GM12878 (cell line): ENCODE results near the gene CEP68. TPM values are rescaled to one million over a fixed set of nuclear protein-coding genes. Genes with fewer than 3 reads are reported as not detected.

ENCODE experiments used
- ATAC-seq: fragments of 200-7000 bp; cut with Tn5 transposase; 3 replicates; pipeline ENCODE4 v1.9.1; 2020; ENCODE audit warnings: mild to moderate bottlenecking, moderate library complexity
- BruUV-seq: library from RNA; stranded (reverse); fragments of 400-500 nt; replicated peaks from 2 replicates; lab custom pipeline; 2021; lab: Mats Ljungman, UMichigan
- CTCF ChIA-PET: fragments of 300-600 bp; sonication (Branson Sonifier 250); formaldehyde crosslinking; extraction: SDS; loops from one replicate; lab custom pipeline; 2021; ENCODE audit warnings: inconsistent platforms; lab: Yijun Ruan, JAX
- POLR2A ChIA-PET: fragments of 350-600 bp; formaldehyde crosslinking; extraction: SDS; loops from one replicate; lab custom pipeline; 2021; ENCODE audit warnings: inconsistent platforms; lab: Charles Lee
- RAD21 ChIA-PET: fragments of 300-600 bp; sonication (Branson Sonifier 250); formaldehyde crosslinking; loops from one replicate; lab custom pipeline; 2023; ENCODE audit warnings: antibody characterized with exemption; ENCODE audit not compliant: unreplicated experiment; lab: Charles Lee
- SMC1A ChIA-PET: fragments of 300-600 bp; sonication (Branson Sonifier 250); formaldehyde crosslinking; loops from one replicate; lab custom pipeline; 2023; ENCODE audit not compliant: unreplicated experiment, uncharacterized antibody; lab: Charles Lee
- DNase-seq: peaks from one replicate; pipeline ENCODE4 v3.0.0-alpha.2; 2011; ENCODE audit warnings: low read depth, low spot score
- FAIRE-seq: peaks from 3 replicates; lab custom pipeline; 2011; peaks lifted over from hg19 to GRCh38; lab: Jason Lieb, UNC
- H2AFZ ChIP-seq: 2 replicates; pipeline ENCODE4 v1.6.0; 2011; ENCODE audit warnings: low read depth, low read length, control low read depth; ENCODE audit not compliant: control insufficient read depth
- H3K27ac ChIP-seq: 2 replicates; pipeline ENCODE4 v1.5.1; 2011; ENCODE audit warnings: control low read depth; ENCODE audit not compliant: control insufficient read depth, insufficient read depth
- H3K27me3 ChIP-seq, 2 experiments: replicated peaks in 1 of 2; 2 replicates each; pipeline versions ENCODE4 v1.6.0 to v1.6.1; 2011; ENCODE audit warnings: low read length in 1 of 2; ENCODE audit not compliant: control insufficient read depth in 2 of 2, insufficient read depth in 2 of 2
- H3K36me3 ChIP-seq, 2 experiments: 2 replicates each; pipeline ENCODE4 v1.5.1; 2011; ENCODE audit warnings: low read length in 1 of 2; ENCODE audit not compliant: control insufficient read depth in 2 of 2, insufficient read depth in 2 of 2
- H3K4me1 ChIP-seq: 2 replicates; pipeline ENCODE4 v1.6.1; 2011; ENCODE audit warnings: mild to moderate bottlenecking, low read length, moderate library complexity, mixed read lengths; ENCODE audit not compliant: control insufficient read depth, insufficient read depth
- H3K4me2 ChIP-seq: 2 replicates; pipeline ENCODE4 v1.6.0; 2011; ENCODE audit warnings: control low read depth; ENCODE audit not compliant: control insufficient read depth, insufficient read depth
- H3K4me3 ChIP-seq: fragments of 200-600 bp; sonication (generic); 2 replicates; pipeline ENCODE4 v1.5.1; 2016
- H3K79me2 ChIP-seq: 2 replicates; pipeline ENCODE4 v1.6.0; 2011; ENCODE audit warnings: low read length; ENCODE audit not compliant: control insufficient read depth, insufficient read depth
- H3K9ac ChIP-seq: 2 replicates; pipeline ENCODE4 v1.8.0; 2011; ENCODE audit warnings: low read length, control low read depth, mixed read lengths; ENCODE audit not compliant: control insufficient read depth, insufficient read depth
- H3K9me3 ChIP-seq: replicated peaks from 3 replicates; pipeline ENCODE4 v1.5.1; 2011; ENCODE audit warnings: mild to moderate bottlenecking, low read length; ENCODE audit not compliant: control insufficient read depth, insufficient read depth
- H4K20me1 ChIP-seq: 2 replicates; pipeline ENCODE4 v1.6.0; 2011; ENCODE audit not compliant: control insufficient read depth, insufficient read depth
- BHLHE40 ChIP-seq, 2 experiments: fragments of 450-650 bp in 1 of 2; IDR thresholded peaks; 2 replicates each; pipeline ENCODE4 v1.6.1; 2011 to 2017; ENCODE audit warnings: low read depth in 2 of 2, borderline replicate concordance in 1 of 2, improper control_type of control experiment in 1 of 2, low read length in 1 of 2, mild to moderate bottlenecking in 1 of 2
- BMI1 ChIP-seq: fragments of 450-650 bp; IDR thresholded peaks from 2 replicates; pipeline ENCODE4 v1.6.1; 2016; ENCODE audit warnings: mild to moderate bottlenecking, moderate library complexity, borderline replicate concordance
- JUNB ChIP-seq: IDR thresholded peaks from 2 replicates; pipeline ENCODE4 v1.6.1; 2016; ENCODE audit warnings: antibody characterized with exemption, mild to moderate bottlenecking
- NBN ChIP-seq: fragments of 450-650 bp; IDR thresholded peaks from 2 replicates; pipeline ENCODE4 v1.6.1; 2016
- WRNIP1 ChIP-seq: IDR thresholded peaks from 2 replicates; pipeline ENCODE4 v1.6.1; 2011; ENCODE audit warnings: low read depth, low read length, improper control_type of control experiment, borderline replicate concordance
- WGBS: methylation state at CpG from one replicate; pipeline ENCODE4 v1.1.6; 2016; ENCODE audit warnings: low lambda C conversion rate; ENCODE audit not compliant: insufficient replicate concordance, insufficient coverage; ENCODE audit errors: missing lambda C conversion rate; 5-methylcytosine and 5-hydroxymethylcytosine counted together
- in situ Hi-C: fragments of 300-500 bp; cut with MboI; formaldehyde crosslinking; loops from 9 replicates; pipeline ENCODE4 v1.14.3; 2018; ENCODE audit warnings: mixed read lengths
- intact Hi-C: fragments of 100-400 bp; cut with micrococcal nuclease; formaldehyde crosslinking; loops from one replicate; pipeline ENCODE4 v1.14.2; 2022; ENCODE audit not compliant: unreplicated experiment
- polyA plus RNA-seq, 11 experiments: library from polyadenylated mRNA; depleted of rRNA in 4 of 11; unstranded in 6 of 11; stranded (reverse) in 5 of 11; fragments of >200 nt; fragmentation: Nextera tagmentation in 4 of 11; fragmentation: Illumina TruSeq in 1 of 11; extraction: Ambion mirVana in 4 of 11; extraction: Trizol in 1 of 11; gene quantifications; 1 replicate in 1 of 11; 2 replicates in 10 of 11; pipeline versions ENCODE4 v1.2.1 to v1.2.3, GENCODE V29; 2011 to 2016; ENCODE audit warnings: inconsistent platforms in 2 of 11, missing spikeins in 2 of 11, low read depth in 1 of 11
- total RNA-seq, 4 experiments: library from RNA; depleted of rRNA in 3 of 4; stranded (reverse); fragments of >200 nt in 3 of 4; fragmentation: Illumina TruSeq in 1 of 4; extraction: Trizol in 1 of 4; gene quantifications; 2 replicates each; pipeline versions ENCODE4 v1.2.1 to v1.2.3, GENCODE V29; 2013 to 2021
- TF ChIP-seq, protein P1 (sequence below): fragments of 450-650 bp; IDR thresholded peaks from 2 replicates; pipeline ENCODE4 v1.6.1; 2017; ENCODE audit warnings: mild to moderate bottlenecking, moderate library complexity

CEP68 gene
- total and polyA plus RNA-seq, 10 of the 15 experiments (the other 5 are each of a cell fraction or from before 2014, with no cell fraction given) = 1.1 to 11.1 (median 7.4) TPM

DNA sequence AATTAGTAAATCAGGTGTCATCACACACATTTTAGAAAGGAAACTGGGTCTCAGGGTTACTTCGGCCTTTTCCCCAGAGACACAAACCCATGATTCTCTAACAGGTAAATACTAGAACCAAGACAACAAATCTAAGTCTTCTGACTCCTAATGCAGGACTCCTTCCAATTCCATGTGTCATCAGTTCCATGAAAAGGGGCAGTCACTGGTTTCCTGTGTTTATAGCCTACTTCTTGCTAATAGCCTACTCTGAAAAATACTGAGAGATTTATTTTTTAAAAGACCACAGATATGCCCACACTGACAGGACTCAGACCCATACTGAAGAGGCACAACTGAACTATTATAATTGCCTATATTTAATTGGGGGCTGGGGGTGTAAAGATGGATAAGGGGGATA is 40.7 kb downstream of the CEP68 start:
- H3K27me3 ChIP-seq = no peaks in the 10 kb centered on the region
- H3K36me3 ChIP-seq = peaks cover 6 to 45% of the 10 kb centered on the region in 2 experiments
- H3K4me3 ChIP-seq = no peak overlapping the region
- FAIRE-seq = no peak
- H4K20me1 ChIP-seq = no peaks in the 10 kb centered on the region
- H2AFZ ChIP-seq = no peak overlapping the region
- H3K9ac ChIP-seq = no peak overlapping the region
- DNase-seq = no peak
- 100% methylated on average over 1 of the region's 1 CpG for WGBS
- peaks cover 14% of the 10 kb centered on the region for H3K79me2 ChIP-seq
- ChIA-PET CTCF (interaction anchor here (0.5 to 1.0 kb wide), 3 partner anchors 32 to 1162 kb away, joined by 3 read pairs; no protein-coding TSS in a partner anchor), RAD21 (no interaction called here), SMC1A (interaction anchor here (1.2 kb wide), 1 partner anchor 10 kb away, joined by 4 read pairs; no protein-coding TSS in a partner anchor), POLR2A (no interaction called here)
- no peaks in the 10 kb centered on the region for H3K4me1 ChIP-seq
- H3K4me2 ChIP-seq = no peak overlapping the region
- BruUV-seq = no TSS peak
- no peak for ATAC-seq
- H3K9me3 ChIP-seq = no peaks in the 10 kb centered on the region
- in situ Hi-C loops (no loop called here), intact Hi-C loops (no loop called here)
- H3K27ac ChIP-seq = no peak overlapping the region
- TF ChIP-seq BHLHE40 (IDR thresholded peaks at IDR 0.05; ENCODE audit: borderline replicate concordance in 1 of 2, low read depth in 2 of 2, low read length in 1 of 2) = no peak
- no peak for TF ChIP-seq NBN
- TF ChIP-seq, protein P1, sequence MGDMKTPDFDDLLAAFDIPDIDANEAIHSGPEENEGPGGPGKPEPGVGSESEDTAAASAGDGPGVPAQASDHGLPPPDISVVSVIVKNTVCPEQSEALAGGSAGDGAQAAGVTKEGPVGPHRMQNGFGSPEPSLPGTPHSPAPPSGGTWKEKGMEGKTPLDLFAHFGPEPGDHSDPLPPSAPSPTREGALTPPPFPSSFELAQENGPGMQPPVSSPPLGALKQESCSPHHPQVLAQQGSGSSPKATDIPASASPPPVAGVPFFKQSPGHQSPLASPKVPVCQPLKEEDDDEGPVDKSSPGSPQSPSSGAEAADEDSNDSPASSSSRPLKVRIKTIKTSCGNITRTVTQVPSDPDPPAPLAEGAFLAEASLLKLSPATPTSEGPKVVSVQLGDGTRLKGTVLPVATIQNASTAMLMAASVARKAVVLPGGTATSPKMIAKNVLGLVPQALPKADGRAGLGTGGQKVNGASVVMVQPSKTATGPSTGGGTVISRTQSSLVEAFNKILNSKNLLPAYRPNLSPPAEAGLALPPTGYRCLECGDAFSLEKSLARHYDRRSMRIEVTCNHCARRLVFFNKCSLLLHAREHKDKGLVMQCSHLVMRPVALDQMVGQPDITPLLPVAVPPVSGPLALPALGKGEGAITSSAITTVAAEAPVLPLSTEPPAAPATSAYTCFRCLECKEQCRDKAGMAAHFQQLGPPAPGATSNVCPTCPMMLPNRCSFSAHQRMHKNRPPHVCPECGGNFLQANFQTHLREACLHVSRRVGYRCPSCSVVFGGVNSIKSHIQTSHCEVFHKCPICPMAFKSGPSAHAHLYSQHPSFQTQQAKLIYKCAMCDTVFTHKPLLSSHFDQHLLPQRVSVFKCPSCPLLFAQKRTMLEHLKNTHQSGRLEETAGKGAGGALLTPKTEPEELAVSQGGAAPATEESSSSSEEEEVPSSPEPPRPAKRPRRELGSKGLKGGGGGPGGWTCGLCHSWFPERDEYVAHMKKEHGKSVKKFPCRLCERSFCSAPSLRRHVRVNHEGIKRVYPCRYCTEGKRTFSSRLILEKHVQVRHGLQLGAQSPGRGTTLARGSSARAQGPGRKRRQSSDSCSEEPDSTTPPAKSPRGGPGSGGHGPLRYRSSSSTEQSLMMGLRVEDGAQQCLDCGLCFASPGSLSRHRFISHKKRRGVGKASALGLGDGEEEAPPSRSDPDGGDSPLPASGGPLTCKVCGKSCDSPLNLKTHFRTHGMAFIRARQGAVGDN = no peak
- TF ChIP-seq WRNIP1 = no peak
- no peak for TF ChIP-seq BMI1
- TF ChIP-seq JUNB = no peak
